ENCODE data around the gene KCTD11. TPM values are rescaled to one million over a fixed set of nuclear protein-coding genes. Genes with fewer than 3 reads are reported as not detected.
A peak's percentile ranks its signal among the peaks of the same experiment; 100 is the strongest.

KCTD11 gene
- total RNA-seq, 1 donor from 2014 or later = 24.2 TPM

DNA sequence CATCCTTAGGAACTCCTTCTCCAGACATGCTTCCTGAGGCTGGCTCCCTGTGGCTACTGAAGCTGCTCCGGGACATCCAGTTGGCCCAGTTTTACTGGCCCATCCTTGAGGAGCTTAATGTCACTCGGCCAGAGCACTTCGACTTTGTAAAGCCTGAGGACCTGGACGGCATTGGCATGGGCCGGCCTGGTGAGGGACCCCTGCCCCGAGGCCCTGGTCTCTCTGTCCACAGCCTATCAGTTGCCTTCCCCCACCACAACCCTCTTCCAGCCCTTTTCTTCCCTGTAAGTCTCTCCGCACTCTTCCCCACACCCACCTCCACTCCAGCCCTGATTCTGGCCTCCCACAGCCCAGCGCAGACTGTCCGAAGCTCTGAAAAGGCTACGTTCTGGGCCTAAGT, 30.9 kb downstream of the KCTD11 start:
- Histone ChIP-seq H3K36me3 (ENCODE audit: control insufficient read depth, insufficient read depth, low read length) (peaks cover 19% of the 10 kb centered on the region), H3K27me3 (ENCODE audit: control insufficient read depth, insufficient read depth, low read length) (no peaks in the 10 kb centered on the region), H3K4me3 (ENCODE audit: low read depth, low read length) (no peak overlapping the region)
- DNase-seq (ENCODE audit: low read depth) (no peak), FAIRE-seq (no peak)
- TF ChIP-seq, protein P1, sequence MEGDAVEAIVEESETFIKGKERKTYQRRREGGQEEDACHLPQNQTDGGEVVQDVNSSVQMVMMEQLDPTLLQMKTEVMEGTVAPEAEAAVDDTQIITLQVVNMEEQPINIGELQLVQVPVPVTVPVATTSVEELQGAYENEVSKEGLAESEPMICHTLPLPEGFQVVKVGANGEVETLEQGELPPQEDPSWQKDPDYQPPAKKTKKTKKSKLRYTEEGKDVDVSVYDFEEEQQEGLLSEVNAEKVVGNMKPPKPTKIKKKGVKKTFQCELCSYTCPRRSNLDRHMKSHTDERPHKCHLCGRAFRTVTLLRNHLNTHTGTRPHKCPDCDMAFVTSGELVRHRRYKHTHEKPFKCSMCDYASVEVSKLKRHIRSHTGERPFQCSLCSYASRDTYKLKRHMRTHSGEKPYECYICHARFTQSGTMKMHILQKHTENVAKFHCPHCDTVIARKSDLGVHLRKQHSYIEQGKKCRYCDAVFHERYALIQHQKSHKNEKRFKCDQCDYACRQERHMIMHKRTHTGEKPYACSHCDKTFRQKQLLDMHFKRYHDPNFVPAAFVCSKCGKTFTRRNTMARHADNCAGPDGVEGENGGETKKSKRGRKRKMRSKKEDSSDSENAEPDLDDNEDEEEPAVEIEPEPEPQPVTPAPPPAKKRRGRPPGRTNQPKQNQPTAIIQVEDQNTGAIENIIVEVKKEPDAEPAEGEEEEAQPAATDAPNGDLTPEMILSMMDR (IDR thresholded peaks at IDR 0.05; ENCODE audit: insufficient read depth, low read length, severe bottlenecking) = no peak

DNA sequence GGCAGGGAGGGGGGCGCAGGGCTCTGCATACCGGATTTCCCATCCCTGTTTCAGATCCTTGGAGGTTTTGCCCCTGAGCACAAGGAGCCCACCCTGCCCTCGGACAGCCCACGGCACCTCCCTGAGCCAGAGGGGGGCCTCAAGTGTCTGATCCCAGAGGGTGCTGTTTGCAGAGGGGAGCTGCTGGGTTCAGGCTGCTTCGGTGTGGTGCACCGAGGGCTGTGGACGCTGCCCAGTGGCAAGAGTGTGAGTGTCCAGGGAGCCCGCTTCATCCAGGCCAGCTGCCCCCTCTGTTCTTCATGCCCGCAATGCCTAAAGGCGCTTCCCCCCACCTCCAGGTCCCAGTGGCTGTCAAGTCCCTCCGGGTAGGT, 31.4 kb downstream of the KCTD11 start:
- FAIRE-seq = no peak
- no peaks in the 10 kb centered on the region for H3K27me3 ChIP-seq (ENCODE audit: control insufficient read depth, insufficient read depth, low read length)
- no peak overlapping the region for H3K4me3 ChIP-seq (ENCODE audit: low read depth, low read length)
- no peak for DNase-seq (ENCODE audit: low read depth)
- peaks cover 21% of the 10 kb centered on the region for H3K36me3 ChIP-seq (ENCODE audit: control insufficient read depth, insufficient read depth, low read length)
- TF ChIP-seq, protein P1 (IDR thresholded peaks at IDR 0.05; ENCODE audit: insufficient read depth, low read length, severe bottlenecking) = no peak

DNA sequence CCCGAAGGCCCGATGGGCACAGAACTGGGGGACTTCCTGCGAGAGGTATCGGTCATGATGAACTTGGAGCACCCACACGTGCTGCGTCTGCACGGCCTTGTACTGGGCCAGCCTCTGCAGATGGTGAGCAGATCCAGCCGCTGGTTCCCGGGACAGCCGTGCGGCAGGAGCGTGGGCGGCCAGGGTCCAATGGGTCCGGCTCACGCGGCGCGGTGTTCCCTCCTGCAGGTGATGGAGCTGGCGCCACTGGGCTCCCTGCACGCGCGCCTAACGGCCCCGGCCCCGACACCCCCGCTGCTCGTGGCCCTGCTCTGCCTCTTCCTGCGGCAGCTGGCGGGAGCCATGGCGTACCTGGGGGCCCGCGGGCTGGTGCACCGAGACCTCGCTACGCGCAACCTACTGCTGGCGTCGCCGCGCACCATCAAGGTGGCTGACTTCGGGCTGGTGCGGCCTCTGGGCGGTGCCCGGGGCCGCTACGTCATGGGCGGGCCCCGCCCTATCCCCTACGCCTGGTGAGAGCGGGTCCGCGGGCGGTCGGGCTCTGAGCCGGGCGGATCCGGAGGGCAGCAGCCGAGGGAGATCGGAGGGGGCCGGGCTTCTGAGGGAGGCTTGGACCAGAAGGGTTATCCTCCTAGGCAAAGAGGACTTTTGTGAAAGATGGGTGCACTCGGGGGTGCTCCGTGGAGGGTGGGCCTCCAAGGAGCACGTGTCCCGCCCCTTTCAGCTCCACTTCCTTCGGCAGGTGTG, 32.0 kb downstream of the KCTD11 start:
- FAIRE-seq = no peak
- no peak overlapping the region for H3K4me3 ChIP-seq (ENCODE audit: low read depth, low read length)

DNA sequence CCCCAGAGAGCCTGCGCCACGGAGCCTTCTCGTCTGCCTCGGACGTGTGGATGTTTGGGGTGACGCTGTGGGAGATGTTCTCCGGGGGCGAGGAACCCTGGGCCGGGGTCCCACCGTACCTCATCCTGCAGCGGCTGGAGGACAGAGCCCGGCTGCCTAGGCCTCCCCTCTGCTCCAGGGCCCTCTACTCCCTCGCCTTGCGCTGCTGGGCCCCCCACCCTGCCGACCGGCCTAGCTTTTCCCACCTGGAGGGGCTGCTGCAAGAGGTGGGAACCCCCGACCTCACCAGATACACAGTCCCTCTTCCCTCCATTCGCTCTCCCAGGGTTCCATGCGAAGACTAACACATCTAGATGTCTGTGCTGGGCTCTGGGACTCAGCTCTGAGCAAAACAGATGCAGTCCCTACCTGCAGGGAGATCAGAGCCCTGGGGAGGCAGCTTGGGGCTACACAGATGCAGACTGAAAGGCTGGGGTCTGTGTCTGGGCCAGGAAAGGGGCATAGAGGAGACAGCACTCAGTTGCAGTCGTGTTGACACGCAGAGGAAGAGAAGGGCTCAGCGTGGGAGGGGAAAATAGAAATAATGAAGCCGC, 32.6 kb downstream of the KCTD11 start:
- no peak for DNase-seq (ENCODE audit: low read depth)
- FAIRE-seq = no peak
- TF ChIP-seq, protein P1 (IDR thresholded peaks at IDR 0.05; ENCODE audit: insufficient read depth, low read length, severe bottlenecking) = no peak
- H3K27me3 ChIP-seq (ENCODE audit: control insufficient read depth, insufficient read depth, low read length) = no peaks in the 10 kb centered on the region
- H3K4me3 ChIP-seq (ENCODE audit: low read depth, low read length) = no peak overlapping the region
- peaks cover 29% of the 10 kb centered on the region for H3K36me3 ChIP-seq (ENCODE audit: control insufficient read depth, insufficient read depth, low read length)

More for the DNA sequence above, 32.0 kb downstream of the KCTD11 start:
- no peaks in the 10 kb centered on the region for H3K27me3 ChIP-seq (ENCODE audit: control insufficient read depth, insufficient read depth, low read length)
- TF ChIP-seq, protein P1 (IDR thresholded peaks at IDR 0.05; ENCODE audit: insufficient read depth, low read length, severe bottlenecking) = no peak
- peaks cover 25% of the 10 kb centered on the region for H3K36me3 ChIP-seq (ENCODE audit: control insufficient read depth, insufficient read depth, low read length)
- no peak for DNase-seq (ENCODE audit: low read depth)

DNA sequence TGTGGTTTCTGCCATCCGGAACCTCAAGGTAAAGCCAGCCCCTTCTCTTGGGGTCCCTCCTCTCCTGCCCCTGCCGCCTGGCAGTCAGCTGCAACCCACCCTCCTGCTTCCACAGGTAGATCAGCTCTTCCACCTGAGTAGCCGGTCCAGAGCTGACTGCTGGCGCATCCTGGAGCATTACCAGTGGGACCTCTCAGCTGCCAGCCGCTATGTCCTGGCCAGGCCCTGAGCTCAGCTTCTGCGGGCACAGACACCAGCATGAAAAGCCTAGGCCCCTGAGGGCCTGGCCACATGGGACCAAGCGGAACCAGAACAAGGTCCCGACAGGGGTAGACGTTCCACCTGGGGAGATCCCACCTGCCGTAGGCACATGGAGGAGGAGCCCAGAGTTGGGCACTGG, 36.9 kb downstream of the KCTD11 start:
- Histone ChIP-seq H3K36me3 (ENCODE audit: control insufficient read depth, insufficient read depth, low read length) (peaks cover 41% of the 10 kb centered on the region), H3K4me3 (ENCODE audit: low read depth, low read length) (no peak overlapping the region), H3K27me3 (ENCODE audit: control insufficient read depth, insufficient read depth, low read length) (no peaks in the 10 kb centered on the region)
- peak; percentile 52 for FAIRE-seq
- TF ChIP-seq, protein P1 (IDR thresholded peaks at IDR 0.05; ENCODE audit: insufficient read depth, low read length, severe bottlenecking) = no peak
- no peak for DNase-seq (ENCODE audit: low read depth)
